Measurements from ENCODE around the gene IL27RA.
"Not testable (repeated sequence)": the region's sequence is repeated elsewhere in the genome, so short reads cannot be mapped to it uniquely, and the experiment has no call there.

- not testable (repeated sequence) for TF ChIP-seq EP300, CTCF, POLR2A (IDR thresholded peaks at IDR 0.05)
These were observed 3.6 kb downstream of the IL27RA start for GRCh38 chr19:14035159-14035558.

Measured in stomach (tissue), 4 donors.